Measurements from ENCODE around the gene IGF2BP2.

- TF ChIP-seq RNF2 (IDR thresholded peaks at IDR 0.05; ENCODE audit: borderline replicate concordance, low read depth, low read length, missing control alignments, poor library complexity, severe bottlenecking): no peak
- TF ChIP-seq CTCF (IDR thresholded peaks at IDR 0.05; ENCODE audit: control extremely low read depth in 1 of 3, insufficient read depth in 1 of 3, low read depth in 1 of 3, low read length in 3 of 3): no peak
- no peak for TF ChIP-seq POLR2A (IDR thresholded peaks at IDR 0.05; ENCODE audit: control extremely low read depth in 1 of 2, low read depth in 2 of 2, low read length in 2 of 2)
- no peak for TF ChIP-seq EGR1 (IDR thresholded peaks at IDR 0.05; ENCODE audit: borderline replicate concordance, low read depth, low read length)
- no peak for TF ChIP-seq JUND (IDR thresholded peaks at IDR 0.05; ENCODE audit: low read length)
- TF ChIP-seq BRCA1 (IDR thresholded peaks at IDR 0.05; ENCODE audit: low read depth, low read length): no peak
- no peak for TF ChIP-seq EZH2 (IDR thresholded peaks at IDR 0.05; ENCODE audit: low read depth, low read length, severe bottlenecking)
- no peak for TF ChIP-seq RFX5 (IDR thresholded peaks at IDR 0.05; ENCODE audit: borderline replicate concordance, low read depth, low read length)
Observed at GRCh38 chr3:185705498-185705897, 119.3 kb downstream of the IGF2BP2 start.

Data from H1 (cell line).